SK-N-SH (cell line): ENCODE measurements around the gene SLIT1. TPM values are rescaled to one million over a fixed set of nuclear protein-coding genes. Genes with fewer than 3 reads are reported as not detected.

Experiments used
- CTCF ChIA-PET: fragments of 300-600, 350-600 bp; formaldehyde crosslinking; extraction: SDS; loops from one replicate; lab custom pipeline; 2021; lab: Yijun Ruan, JAX
- POLR2A ChIA-PET: fragments of 350-600 bp; sonication (Branson Sonifier 250); formaldehyde crosslinking; extraction: SDS; loops from one replicate; lab custom pipeline; 2020; ENCODE audit warnings: antibody characterized with exemption, inconsistent platforms; lab: Yijun Ruan, JAX
- DNase-seq: peaks from one replicate; pipeline ENCODE4 v3.0.0; 2012
- H2AFZ ChIP-seq: fragments of 200-600 bp; sonication (generic); 2 replicates; pipeline ENCODE4 v1.8.1; 2016; ENCODE audit warnings: antibody characterized with exemption, mild to moderate bottlenecking, low read depth
- H3F3A ChIP-seq: fragments of 200-600 bp; sonication (generic); replicated peaks from 2 replicates; pipeline ENCODE3; 2016; ENCODE audit warnings: antibody characterized with exemption, mild to moderate bottlenecking; ENCODE audit not compliant: insufficient read depth
- H3K27ac ChIP-seq, 2 experiments: fragments of 200-500 bp in 1 of 2; fragments of 200-600 bp in 1 of 2; sonication (Bioruptor generic) in 1 of 2; sonication (generic), shearing (Covaris generic) in 1 of 2; 2 replicates each; pipeline versions ENCODE4 v1.5.1 to v1.6.1; 2014 to 2016; ENCODE audit warnings: low read depth in 2 of 2, inconsistent platforms in 1 of 2, low read length in 1 of 2, mild to moderate bottlenecking in 1 of 2, mixed read lengths in 1 of 2
- H3K27me3 ChIP-seq: fragments of 200-600 bp; sonication (generic), shearing (Covaris generic); 2 replicates; pipeline ENCODE4 v1.6.1; 2016; ENCODE audit warnings: mixed run types; ENCODE audit not compliant: insufficient read depth
- H3K36me3 ChIP-seq, 2 experiments: fragments of 200-500 bp in 1 of 2; fragments of 200-600 bp in 1 of 2; sonication (Bioruptor generic) in 1 of 2; sonication (generic) in 1 of 2; replicated peaks in 1 of 2; 2 replicates each; pipeline versions ENCODE3 to v1.5.1; 2014 to 2016; ENCODE audit warnings: low read length in 1 of 2, mild to moderate bottlenecking in 1 of 2; ENCODE audit not compliant: insufficient read depth in 2 of 2, control insufficient read depth in 1 of 2
- H3K4me1 ChIP-seq, 2 experiments: fragments of 200-500 bp in 1 of 2; fragments of 200-600 bp in 1 of 2; sonication (Bioruptor generic) in 1 of 2; sonication (generic), shearing (Covaris generic) in 1 of 2; 2 replicates each; pipeline versions ENCODE4 v1.5.1 to v1.6.1; 2014 to 2016; ENCODE audit warnings: low read depth in 1 of 2, low read length in 1 of 2, mixed run types in 1 of 2; ENCODE audit not compliant: insufficient read depth in 2 of 2, control insufficient read depth in 1 of 2
- H3K4me2 ChIP-seq: fragments of 200-600 bp; sonication (generic), shearing (Covaris generic); 2 replicates; pipeline ENCODE4 v1.6.1; 2017; ENCODE audit warnings: mixed run types
- H3K4me3 ChIP-seq, 2 experiments: fragments of 200-500 bp in 1 of 2; fragments of 200-600 bp in 1 of 2; sonication (Bioruptor generic) in 1 of 2; sonication (generic), shearing (Covaris generic) in 1 of 2; 2 replicates each; pipeline versions ENCODE4 v1.5.1 to v1.8.1; 2014 to 2016; ENCODE audit warnings: low read depth in 2 of 2, inconsistent platforms in 1 of 2, low read length in 1 of 2, mild to moderate bottlenecking in 1 of 2, mixed read lengths in 1 of 2, moderate library complexity in 1 of 2
- H3K79me2 ChIP-seq: fragments of 200-600 bp; sonication (generic); 2 replicates; pipeline ENCODE4 v1.8.1; 2017; ENCODE audit warnings: mild to moderate bottlenecking; ENCODE audit not compliant: insufficient read depth
- H3K9ac ChIP-seq: fragments of 200-600 bp; sonication (generic); 2 replicates; pipeline ENCODE4 v1.6.1; 2017; ENCODE audit warnings: mixed run types
- H3K9me2 ChIP-seq: fragments of 200-600 bp; sonication (generic); 2 replicates; pipeline ENCODE4 v1.6.1; 2017; ENCODE audit warnings: mixed run types
- H3K9me3 ChIP-seq: fragments of 200-600 bp; sonication (generic); 2 replicates; pipeline ENCODE4 v1.6.1; 2017; ENCODE audit warnings: mixed run types, mild to moderate bottlenecking, moderate library complexity
- H4K20me1 ChIP-seq: fragments of 200-600 bp; sonication (generic); 2 replicates; pipeline ENCODE4 v1.6.1; 2017; ENCODE audit warnings: mild to moderate bottlenecking, mixed run types; ENCODE audit not compliant: insufficient read depth
- CHD2 ChIP-seq: fragments of 150-350 bp; IDR thresholded peaks from 2 replicates; pipeline ENCODE4 v1.6.1; 2018; ENCODE audit warnings: low read length; ENCODE audit not compliant: partially characterized antibody
- CTCF ChIP-seq: fragments of 200-600 bp; sonication (generic); IDR thresholded peaks from 2 replicates; pipeline ENCODE4 v1.6.1; 2017; ENCODE audit warnings: antibody characterized with exemption, mild to moderate bottlenecking, moderate library complexity
- ELF1 ChIP-seq: IDR thresholded peaks from 2 replicates; pipeline ENCODE4 v1.4.0; 2012
- EP300 ChIP-seq, 2 experiments: IDR thresholded peaks; 2 replicates each; pipeline versions ENCODE4 v1.4.0 to v1.6.1; 2012; ENCODE audit warnings: borderline replicate concordance in 1 of 2, low read depth in 1 of 2, low read length in 1 of 2
- EZH2phosphoT487 ChIP-seq: fragments of 200-600 bp; sonication (generic); IDR thresholded peaks from 2 replicates; pipeline ENCODE4 v1.6.1; 2017; ENCODE audit warnings: low read depth, mixed run types, mild to moderate bottlenecking, antibody characterized with exemption, moderate library complexity, borderline replicate concordance
- FOSL2 ChIP-seq: IDR thresholded peaks from 2 replicates; pipeline ENCODE4 v1.4.0; 2012; ENCODE audit warnings: low read depth, mild to moderate bottlenecking, moderate library complexity, borderline replicate concordance
- FOXJ3 ChIP-seq: sonication (generic); formaldehyde crosslinking; IDR thresholded peaks from 2 replicates; pipeline ENCODE4 v1.5.1; 2020; ENCODE audit warnings: mild to moderate bottlenecking, missing genetic modification reagents
- FOXM1 ChIP-seq: IDR thresholded peaks from 2 replicates; pipeline ENCODE4 v1.4.0; 2012; ENCODE audit warnings: low read depth, mild to moderate bottlenecking
- GABPA ChIP-seq: IDR thresholded peaks from 2 replicates; pipeline ENCODE4 v1.4.0; 2012; ENCODE audit warnings: low read depth, mild to moderate bottlenecking
- JUND ChIP-seq: IDR thresholded peaks from 2 replicates; pipeline ENCODE4 v1.4.0; 2012
- MAX ChIP-seq: IDR thresholded peaks from 2 replicates; pipeline ENCODE4 v1.4.0; 2012; ENCODE audit warnings: low read depth
- MXI1 ChIP-seq: IDR thresholded peaks from 2 replicates; pipeline ENCODE4 v1.6.1; 2012; ENCODE audit warnings: mild to moderate bottlenecking, low read depth, low read length, improper control_type of control experiment
- NFIC ChIP-seq: IDR thresholded peaks from 2 replicates; pipeline ENCODE4 v1.4.0; 2012; ENCODE audit warnings: borderline replicate concordance
- NRF1 ChIP-seq: IDR thresholded peaks from 2 replicates; pipeline ENCODE4 v1.6.1; 2012; ENCODE audit warnings: low read depth, mild to moderate bottlenecking, low read length
- PBX3 ChIP-seq: IDR thresholded peaks from 2 replicates; pipeline ENCODE4; 2012
- POLR2AphosphoS5 ChIP-seq: IDR thresholded peaks from 2 replicates; pipeline ENCODE4 v1.6.1; 2012; ENCODE audit warnings: low read depth, low read length
- RAD21 ChIP-seq: IDR thresholded peaks from 2 replicates; pipeline ENCODE4 v1.6.1; 2012; ENCODE audit warnings: mild to moderate bottlenecking, low read length
- SIN3A ChIP-seq: IDR thresholded peaks from 2 replicates; pipeline ENCODE4 v1.6.1; 2012; ENCODE audit warnings: low read depth, mild to moderate bottlenecking, low read length, moderate library complexity, borderline replicate concordance
- SMC3 ChIP-seq: IDR thresholded peaks from 2 replicates; pipeline ENCODE4 v1.6.1; 2012; ENCODE audit warnings: low read depth, low read length, improper control_type of control experiment
- TAF1 ChIP-seq: IDR thresholded peaks from 2 replicates; pipeline ENCODE4 v1.6.1; 2012; ENCODE audit warnings: low read depth, mild to moderate bottlenecking, low read length, moderate library complexity, borderline replicate concordance
- TCF12 ChIP-seq: IDR thresholded peaks from 2 replicates; pipeline ENCODE4 v1.4.0; 2012
- TEAD4 ChIP-seq: IDR thresholded peaks from 2 replicates; pipeline ENCODE4 v1.4.0; 2012; ENCODE audit warnings: mild to moderate bottlenecking, borderline replicate concordance; ENCODE audit not compliant: insufficient read depth
- YY1 ChIP-seq: IDR thresholded peaks from 2 replicates; pipeline ENCODE4 v1.4.0; 2012; ENCODE audit warnings: low read depth, mild to moderate bottlenecking
- WGBS: methylation state at CpG from one replicate; pipeline ENCODE4 v1.1.6; 2017; ENCODE audit warnings: low lambda C conversion rate; 5-methylcytosine and 5-hydroxymethylcytosine counted together
- polyA plus RNA-seq, 3 experiments: library from polyadenylated mRNA; depleted of rRNA; stranded (reverse); fragments of >200 nt; gene quantifications; 2 replicates each; pipeline ENCODE4 v1.2.3, GENCODE V29; 2012
- TF ChIP-seq, protein P1 (sequence below): fragments of 150-350 bp; IDR thresholded peaks from 2 replicates; pipeline ENCODE4 v1.6.1; 2017; ENCODE audit warnings: antibody characterized with exemption, low read length, low read depth, borderline replicate concordance
- TF ChIP-seq, protein P2 (sequence below): IDR thresholded peaks from 2 replicates; pipeline ENCODE4 v1.4.0; 2012; ENCODE audit warnings: low read depth, borderline replicate concordance

SLIT1 gene
- polyA plus RNA-seq, 1 of the 3 experiments (the other 2 are of a cell fraction): 0.05 TPM

DNA sequence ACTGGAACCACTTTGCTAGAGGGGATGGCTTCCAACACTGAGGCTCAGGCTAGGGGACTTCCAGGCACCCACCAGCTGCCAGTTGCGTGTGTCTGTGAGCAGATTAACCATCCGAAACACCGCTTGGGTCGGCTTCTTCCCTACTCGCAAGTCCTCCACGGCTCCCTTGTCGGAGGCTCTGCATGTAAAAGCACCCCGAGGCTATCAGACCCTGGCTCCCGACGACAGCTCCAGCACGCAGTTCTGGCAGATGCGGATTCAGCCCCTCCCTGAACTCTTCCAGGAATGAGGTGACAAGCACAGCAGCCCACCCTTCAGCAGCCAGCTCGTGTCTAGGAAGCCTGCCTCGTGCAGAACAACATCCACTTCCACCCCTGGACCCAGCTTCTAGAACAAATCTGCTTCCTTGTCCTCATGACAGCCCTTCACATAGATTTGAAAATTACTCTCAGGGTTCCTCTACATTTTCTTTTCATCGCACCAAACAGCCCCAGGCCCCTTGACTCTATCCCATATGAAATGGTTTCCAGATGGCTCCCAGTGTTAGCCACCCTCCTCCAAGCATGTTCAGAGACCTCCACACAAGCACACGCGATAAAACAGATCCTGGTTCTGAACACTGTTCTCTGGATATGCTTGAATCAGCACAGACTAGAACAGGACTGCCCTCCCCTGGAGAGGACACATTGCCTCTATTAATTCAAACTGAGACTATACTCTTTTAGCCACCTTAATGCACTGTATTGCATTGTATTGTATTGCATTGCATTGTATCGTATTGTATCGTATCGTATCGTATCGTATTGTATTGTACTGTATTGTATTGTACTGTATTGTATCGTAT is 44.6 kb downstream of the SLIT1 start (continued):
- TF ChIP-seq TCF12 (no peak), SMC3 (peak; percentile 9; the same call in 1 of the 2 replicates), TAF1 (no peak), TEAD4 (no peak), JUND (no peak), MXI1 (no peak), FOXJ3 (CRISPR knock-in tag) (peak; percentile 63; the same call in 1 of the 2 replicates), EP300 (IDR thresholded peaks at IDR 0.05; ENCODE audit: borderline replicate concordance in 1 of 2, low read depth in 1 of 2, low read length in 1 of 2) (0 out of 4 replicates have a peak, but pooled peaks of 1 of the 2 experiments have one; percentile 19), FOXM1 (no peak)

GRCh38 chr10:97140049-97140846 is 45.5 kb downstream of the SLIT1 start:
- peaks cover 0 to 29% of the 10 kb centered on the region in 2 experiments; a peak in 2 of 4 replicates for H3K4me1 ChIP-seq
- H3K4me2 ChIP-seq: no peak overlapping the region
- H4K20me1 ChIP-seq: no peaks in the 10 kb centered on the region
- TF ChIP-seq TAF1 (no peak), NRF1 (no peak), CTCF (no peak), EP300 (IDR thresholded peaks at IDR 0.05; ENCODE audit: borderline replicate concordance in 1 of 2, low read depth in 1 of 2, low read length in 1 of 2) (no peak), ELF1 (no peak), MXI1 (no peak), NFIC (no peak), CHD2 (no peak), GABPA (no peak), EZH2phosphoT487 (no peak), YY1 (no peak), MAX (no peak), TEAD4 (no peak), PBX3 (no peak), SIN3A (no peak), RAD21 (no peak), FOSL2 (no peak), POLR2AphosphoS5 (no peak)
- TF ChIP-seq, protein P1, sequence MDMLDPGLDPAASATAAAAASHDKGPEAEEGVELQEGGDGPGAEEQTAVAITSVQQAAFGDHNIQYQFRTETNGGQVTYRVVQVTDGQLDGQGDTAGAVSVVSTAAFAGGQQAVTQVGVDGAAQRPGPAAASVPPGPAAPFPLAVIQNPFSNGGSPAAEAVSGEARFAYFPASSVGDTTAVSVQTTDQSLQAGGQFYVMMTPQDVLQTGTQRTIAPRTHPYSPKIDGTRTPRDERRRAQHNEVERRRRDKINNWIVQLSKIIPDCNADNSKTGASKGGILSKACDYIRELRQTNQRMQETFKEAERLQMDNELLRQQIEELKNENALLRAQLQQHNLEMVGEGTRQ: no peak
- TF ChIP-seq, protein P2, sequence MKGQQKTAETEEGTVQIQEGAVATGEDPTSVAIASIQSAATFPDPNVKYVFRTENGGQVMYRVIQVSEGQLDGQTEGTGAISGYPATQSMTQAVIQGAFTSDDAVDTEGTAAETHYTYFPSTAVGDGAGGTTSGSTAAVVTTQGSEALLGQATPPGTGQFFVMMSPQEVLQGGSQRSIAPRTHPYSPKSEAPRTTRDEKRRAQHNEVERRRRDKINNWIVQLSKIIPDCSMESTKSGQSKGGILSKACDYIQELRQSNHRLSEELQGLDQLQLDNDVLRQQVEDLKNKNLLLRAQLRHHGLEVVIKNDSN: no peak
- H3K27me3 ChIP-seq: peaks cover 23% of the 10 kb centered on the region
- POLR2A ChIA-PET: interaction anchor here (0.9 to 1.6 kb wide), 3 partner anchors 10 to 45 kb away, joined by 3 to 4 read pairs (median 3); partner anchors contain the start of gene SLIT1
- no peak overlapping the region for H2AFZ ChIP-seq
- peak overlapping the region in 1 of 2 experiments; percentile 95; a peak in 2 of 4 replicates for H3K27ac ChIP-seq
- H3K36me3 ChIP-seq: no peaks in the 10 kb centered on the region
- no peaks in the 10 kb centered on the region for H3K9me3 ChIP-seq
- no peaks in the 10 kb centered on the region for H3K79me2 ChIP-seq
- no peaks in the 10 kb centered on the region for H3F3A ChIP-seq
- WGBS: 55% methylated on average over 20 of the region's 23 CpGs
- H3K9me2 ChIP-seq: no peaks in the 10 kb centered on the region
- CTCF ChIA-PET: interaction anchor here (0.7 to 5.9 kb wide), 15 partner anchors 11 to 103 kb away, joined by 3 to 42 read pairs (median 5); no protein-coding TSS in a partner anchor
- no peak overlapping the region for H3K9ac ChIP-seq
- DNase-seq: peak; percentile 40
- H3K4me3 ChIP-seq: no peak overlapping the region
